Glutamatergic neuron (in vitro differentiated cells): ENCODE results near the gene LSM14B. TPM values are rescaled to one million over a fixed set of nuclear protein-coding genes. Genes with fewer than 3 reads are reported as not detected.

Experiments
- DNase-seq: peaks from one replicate; pipeline ENCODE4 v3.0.0; 2022
- H3K27ac Mint-ChIP-seq: one replicate; pipeline ENCODE4 v1.8.0; 2020; ENCODE audit warnings: mild to moderate bottlenecking, mixed read lengths, inconsistent platforms; ENCODE audit not compliant: unreplicated experiment
- H3K27me3 Mint-ChIP-seq: one replicate; pipeline ENCODE4 v1.8.0; 2020; ENCODE audit warnings: mild to moderate bottlenecking, moderate library complexity, mixed read lengths, inconsistent platforms; ENCODE audit not compliant: unreplicated experiment
- H3K36me3 Mint-ChIP-seq: one replicate; pipeline ENCODE4 v1.8.0; 2020; ENCODE audit warnings: mild to moderate bottlenecking, mixed read lengths, inconsistent platforms; ENCODE audit not compliant: unreplicated experiment
- H3K4me1 Mint-ChIP-seq: one replicate; pipeline ENCODE4 v1.8.0; 2020; ENCODE audit warnings: mild to moderate bottlenecking, low read depth, mixed read lengths, inconsistent platforms; ENCODE audit not compliant: unreplicated experiment
- H3K4me3 Mint-ChIP-seq: one replicate; pipeline ENCODE4 v1.8.0; 2020; ENCODE audit warnings: mild to moderate bottlenecking, mixed read lengths, inconsistent platforms; ENCODE audit not compliant: unreplicated experiment
- H3K9me3 Mint-ChIP-seq: one replicate; pipeline ENCODE4 v1.8.0; 2020; ENCODE audit warnings: mild to moderate bottlenecking, moderate library complexity, mixed read lengths, inconsistent platforms; ENCODE audit not compliant: unreplicated experiment
- total RNA-seq: library from RNA; stranded (reverse); fragmentation: NEBNext Ultra II Directional; extraction: Animal tissue kit (Norgen Biotek cat#: 25700); gene quantifications from one replicate; pipeline ENCODE4 v1.2.1, GENCODE V29; 2021; ENCODE audit not compliant: unreplicated experiment
- TF ChIP-seq, protein P1 (sequence below): fragments of 200-600 bp; sonication (generic); IDR thresholded peaks from one replicate; pipeline ENCODE4 v1.5.0; 2021; ENCODE audit not compliant: partially characterized antibody, unreplicated experiment

LSM14B gene
- total RNA-seq, 1 donor from 2014 or later: 73.6 TPM

DNA sequence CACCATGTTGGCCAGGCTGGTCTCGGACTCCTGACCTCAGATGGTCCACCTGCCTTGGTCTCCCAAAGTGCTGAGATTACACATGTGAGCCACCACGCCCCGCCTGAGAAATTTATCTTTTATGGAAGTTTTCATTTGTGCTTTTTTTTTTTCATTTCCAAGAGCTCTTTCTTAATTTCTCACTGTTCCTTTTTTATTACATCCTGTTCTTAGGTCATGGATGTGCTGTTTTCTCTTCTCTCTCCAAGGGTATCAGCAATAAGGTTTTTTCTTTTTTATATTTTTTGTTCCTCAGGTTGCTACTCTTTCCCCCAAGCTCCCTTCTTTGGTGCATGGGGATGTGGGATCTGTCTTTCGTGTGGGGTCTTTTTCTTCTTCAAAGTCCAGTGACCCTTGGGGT, 21.2 kb upstream of the LSM14B start:
- Mint-ChIP-seq H3K4me3 (no peak overlapping the region), H3K4me1 (no peaks in the 10 kb centered on the region), H3K36me3 (peaks cover 17% of the 10 kb centered on the region), H3K9me3 (peaks cover 14% of the 10 kb centered on the region), H3K27me3 (peaks cover 13% of the 10 kb centered on the region), H3K27ac (no peak overlapping the region)
- TF ChIP-seq, protein P1, sequence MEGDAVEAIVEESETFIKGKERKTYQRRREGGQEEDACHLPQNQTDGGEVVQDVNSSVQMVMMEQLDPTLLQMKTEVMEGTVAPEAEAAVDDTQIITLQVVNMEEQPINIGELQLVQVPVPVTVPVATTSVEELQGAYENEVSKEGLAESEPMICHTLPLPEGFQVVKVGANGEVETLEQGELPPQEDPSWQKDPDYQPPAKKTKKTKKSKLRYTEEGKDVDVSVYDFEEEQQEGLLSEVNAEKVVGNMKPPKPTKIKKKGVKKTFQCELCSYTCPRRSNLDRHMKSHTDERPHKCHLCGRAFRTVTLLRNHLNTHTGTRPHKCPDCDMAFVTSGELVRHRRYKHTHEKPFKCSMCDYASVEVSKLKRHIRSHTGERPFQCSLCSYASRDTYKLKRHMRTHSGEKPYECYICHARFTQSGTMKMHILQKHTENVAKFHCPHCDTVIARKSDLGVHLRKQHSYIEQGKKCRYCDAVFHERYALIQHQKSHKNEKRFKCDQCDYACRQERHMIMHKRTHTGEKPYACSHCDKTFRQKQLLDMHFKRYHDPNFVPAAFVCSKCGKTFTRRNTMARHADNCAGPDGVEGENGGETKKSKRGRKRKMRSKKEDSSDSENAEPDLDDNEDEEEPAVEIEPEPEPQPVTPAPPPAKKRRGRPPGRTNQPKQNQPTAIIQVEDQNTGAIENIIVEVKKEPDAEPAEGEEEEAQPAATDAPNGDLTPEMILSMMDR: no peak
- no peak for DNase-seq

DNA sequence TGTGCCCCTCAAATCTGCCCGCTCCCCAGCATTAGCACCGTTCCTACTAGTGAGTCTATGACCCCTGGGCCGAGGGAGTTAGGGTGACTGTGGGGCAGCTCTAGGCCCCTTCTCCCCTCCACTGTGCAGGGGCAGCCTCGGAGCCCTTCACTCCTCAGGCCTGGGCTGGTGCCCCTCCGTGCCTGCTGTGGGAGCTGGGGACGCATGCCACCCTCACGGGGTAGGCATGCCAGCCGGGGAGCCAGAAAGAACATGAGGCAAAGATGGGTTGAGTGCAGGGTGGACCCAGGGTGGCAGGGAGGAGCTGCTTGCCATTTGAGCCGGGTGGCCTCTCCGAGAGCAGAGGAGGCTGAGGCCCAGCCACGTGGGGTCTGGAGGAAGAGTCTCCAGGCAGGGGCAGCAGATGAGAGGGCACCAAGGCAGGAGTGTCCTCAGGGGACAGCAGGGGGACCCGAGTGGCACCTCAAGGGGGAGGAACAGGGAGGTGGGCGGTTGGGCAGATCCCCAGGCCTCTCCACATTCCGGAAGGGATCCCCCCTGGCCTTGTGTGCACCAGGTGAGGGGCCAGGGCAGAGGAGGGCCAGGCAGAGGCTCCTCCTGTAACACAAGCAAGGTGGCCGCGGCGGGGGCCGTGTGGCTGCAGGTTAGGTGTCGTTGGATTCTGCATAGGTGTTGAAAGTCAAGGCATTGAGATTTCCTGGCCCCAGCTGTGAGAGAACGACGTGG, 18.6 kb upstream of the LSM14B start:
- no peak for DNase-seq
- TF ChIP-seq, protein P1: no peak
- peaks cover 17% of the 10 kb centered on the region for H3K9me3 Mint-ChIP-seq
- peaks cover 18% of the 10 kb centered on the region for H3K27me3 Mint-ChIP-seq
- peaks cover 20% of the 10 kb centered on the region for H3K36me3 Mint-ChIP-seq
- no peaks in the 10 kb centered on the region for H3K4me1 Mint-ChIP-seq
- H3K4me3 Mint-ChIP-seq: no peak overlapping the region
- no peak overlapping the region for H3K27ac Mint-ChIP-seq

DNA sequence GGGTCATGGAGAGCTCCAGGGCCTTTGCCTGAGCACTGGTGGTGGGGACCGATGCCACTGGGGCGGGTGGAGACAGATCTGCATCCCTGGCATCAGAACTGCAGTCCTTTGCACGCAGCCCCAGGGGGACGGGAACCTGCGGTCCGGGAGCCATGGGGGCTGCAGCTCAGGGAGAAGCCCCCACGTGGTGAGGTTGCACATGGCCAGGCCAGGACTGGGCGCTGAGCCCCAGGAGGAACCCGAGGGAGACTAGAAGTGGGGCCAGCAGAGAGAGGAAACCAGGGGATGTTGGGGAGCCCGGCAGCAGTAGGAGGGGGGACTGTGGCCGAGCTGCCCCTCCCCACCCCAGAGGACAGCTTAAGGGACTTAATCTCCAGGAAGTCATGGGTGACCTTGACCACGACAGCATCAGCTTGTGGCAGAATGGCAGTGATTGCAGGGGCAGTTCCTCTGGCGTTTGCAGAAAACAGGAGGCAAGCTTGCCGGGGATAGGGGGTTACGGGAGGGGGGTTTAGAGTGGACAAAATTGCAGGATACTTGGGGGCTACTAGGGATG, 18.0 kb upstream of the LSM14B start:
- Mint-ChIP-seq H3K27ac (no peak overlapping the region), H3K27me3 (peaks cover 18% of the 10 kb centered on the region), H3K4me3 (no peak overlapping the region), H3K9me3 (peaks cover 18% of the 10 kb centered on the region), H3K4me1 (no peaks in the 10 kb centered on the region), H3K36me3 (peaks cover 25% of the 10 kb centered on the region)
- TF ChIP-seq, protein P1: no peak
- DNase-seq: no peak

DNA sequence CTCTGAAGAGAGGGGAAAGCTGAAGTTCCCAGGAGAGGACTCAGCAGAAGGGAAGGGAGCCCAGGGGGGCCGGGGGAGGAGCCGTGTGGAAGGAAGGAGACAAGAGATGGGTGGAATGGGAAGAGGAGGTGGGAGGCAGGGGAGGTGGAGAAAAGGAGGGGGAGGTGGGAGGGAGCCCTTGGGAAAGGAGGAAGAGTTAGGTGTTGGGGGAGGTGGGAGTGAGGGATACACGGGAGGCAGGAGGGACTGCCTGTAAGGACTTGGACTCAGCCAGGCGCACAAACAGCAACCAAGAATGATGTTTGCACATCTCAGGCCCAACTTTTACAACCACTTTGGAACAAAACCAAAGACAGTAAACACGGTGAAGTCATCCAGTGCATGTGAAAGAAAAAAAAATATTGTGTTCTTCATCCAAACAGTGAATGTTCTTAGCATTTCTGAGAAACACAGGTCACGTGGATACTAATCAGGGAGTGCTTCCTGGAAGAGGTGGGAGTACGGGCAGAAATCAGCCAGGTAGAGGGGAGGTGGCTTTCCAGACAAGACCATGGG, 17.4 kb upstream of the LSM14B start:
- DNase-seq: no peak
- peaks cover 21% of the 10 kb centered on the region for H3K9me3 Mint-ChIP-seq
- H3K4me1 Mint-ChIP-seq: no peaks in the 10 kb centered on the region
- H3K27ac Mint-ChIP-seq: no peak overlapping the region
- H3K4me3 Mint-ChIP-seq: no peak overlapping the region
- TF ChIP-seq, protein P1: no peak
- peaks cover 27% of the 10 kb centered on the region for H3K36me3 Mint-ChIP-seq
- peaks cover 17% of the 10 kb centered on the region for H3K27me3 Mint-ChIP-seq

DNA sequence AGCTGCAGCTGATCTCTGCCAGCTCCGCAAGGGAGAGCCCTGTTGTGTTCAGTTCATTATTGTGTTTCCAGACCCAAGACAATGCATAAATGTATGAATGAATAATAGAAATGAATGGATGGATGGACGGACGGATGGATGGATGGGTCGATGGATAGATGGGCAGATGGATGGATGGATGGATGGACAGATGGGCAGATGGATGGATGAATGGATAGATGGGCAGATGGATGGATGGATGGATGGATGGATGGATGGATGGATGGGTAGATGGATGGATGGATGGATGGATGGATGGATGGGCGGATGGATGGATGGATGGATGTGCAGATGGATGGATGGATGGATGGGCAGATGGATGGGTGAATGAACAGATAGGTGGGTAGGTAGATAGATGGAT, 16.7 kb upstream of the LSM14B start:
- no peaks in the 10 kb centered on the region for H3K4me1 Mint-ChIP-seq
- peak overlapping the region; percentile 19 for H3K4me3 Mint-ChIP-seq
- no peak for DNase-seq
- peaks cover 17% of the 10 kb centered on the region for H3K27me3 Mint-ChIP-seq
- H3K27ac Mint-ChIP-seq: no peak overlapping the region
- TF ChIP-seq, protein P1: no peak
- peaks cover 22% of the 10 kb centered on the region for H3K9me3 Mint-ChIP-seq
- peaks cover 24% of the 10 kb centered on the region for H3K36me3 Mint-ChIP-seq
